Activated T-cell treated with anti-CD3 and anti-CD28 coated beads for 48 hours (primary cell): ENCODE data around the gene MARK3.

Experiments used
- DNase-seq: peaks from one replicate; pipeline ENCODE4 v3.0.0-alpha.2; 2020; ENCODE audit warnings: low read depth

The MARK3 gene

DNA sequence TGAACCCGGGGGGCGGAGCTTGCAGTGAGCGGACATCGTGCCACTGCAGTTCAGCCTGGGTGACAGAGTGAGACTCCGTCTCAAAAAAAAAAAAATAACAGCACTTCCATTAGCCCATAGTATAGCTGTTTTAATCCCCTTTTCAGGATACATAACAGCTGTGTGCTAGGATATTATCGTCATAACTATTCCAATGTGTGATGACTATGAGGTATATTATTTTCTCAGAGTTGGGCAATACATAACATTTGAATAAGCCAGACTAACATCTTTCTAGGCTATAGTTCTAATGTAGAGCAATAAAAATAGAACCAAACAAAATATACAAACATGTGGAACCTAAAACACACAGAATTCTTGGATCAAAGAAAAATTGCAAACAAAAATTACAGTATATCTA, 57.1 kb downstream of the MARK3 start:
- no peak for DNase-seq

GRCh38 chr14:103443111-103443510, 57.9 kb downstream of the MARK3 start:
- no peak for DNase-seq

DNA sequence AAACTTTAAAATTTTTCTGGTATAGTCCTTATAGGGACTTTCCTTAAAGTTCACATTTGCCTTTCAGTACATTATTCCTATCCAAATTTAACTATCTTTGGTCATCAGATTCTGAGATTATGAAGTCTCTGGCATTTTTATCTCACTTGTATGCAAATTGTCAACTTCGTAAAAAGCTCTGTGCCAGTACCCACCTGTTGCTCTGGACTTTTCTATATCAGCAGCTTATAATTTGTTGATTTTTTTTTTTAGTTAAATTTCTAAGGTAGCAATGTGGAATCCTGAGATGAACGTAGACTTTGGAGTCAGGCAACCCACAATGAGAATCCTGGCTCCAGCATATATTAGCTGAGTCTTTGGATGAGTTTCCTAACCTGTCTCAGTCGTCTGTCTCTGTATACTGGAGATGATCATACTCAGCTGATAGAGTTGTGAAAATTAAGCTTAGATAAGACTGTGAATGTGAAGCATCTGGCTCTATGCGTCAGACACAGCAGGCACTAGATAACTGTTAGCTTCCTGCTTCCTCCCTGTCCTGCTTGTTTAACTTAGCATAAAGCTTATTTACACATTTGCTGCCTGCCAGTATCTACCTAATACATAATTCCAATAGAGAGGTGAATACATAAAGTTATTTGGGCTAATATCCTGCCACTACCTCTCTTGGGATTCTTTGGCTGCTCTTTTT, 59.8 kb downstream of the MARK3 start:
- DNase-seq = no peak

DNA sequence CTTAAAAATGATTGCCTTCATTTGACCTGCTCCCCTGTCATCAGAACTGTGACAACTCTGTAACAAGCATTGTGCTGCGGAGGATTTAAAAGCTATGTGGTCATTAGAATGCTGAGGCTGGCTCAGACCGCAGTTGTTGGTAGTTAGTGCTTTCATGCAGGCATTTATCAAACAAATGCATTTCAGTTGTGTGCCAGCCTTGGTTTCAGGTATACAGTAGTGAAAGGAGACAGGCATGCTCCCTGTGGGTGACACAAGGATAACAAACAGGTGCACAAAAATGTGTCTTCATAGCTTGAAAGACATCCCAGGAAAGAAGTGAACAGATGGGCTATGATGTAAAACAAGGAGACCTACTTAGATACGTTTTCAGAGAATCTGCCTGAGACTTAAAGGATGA, 60.6 kb downstream of the MARK3 start:
- no peak for DNase-seq

DNA sequence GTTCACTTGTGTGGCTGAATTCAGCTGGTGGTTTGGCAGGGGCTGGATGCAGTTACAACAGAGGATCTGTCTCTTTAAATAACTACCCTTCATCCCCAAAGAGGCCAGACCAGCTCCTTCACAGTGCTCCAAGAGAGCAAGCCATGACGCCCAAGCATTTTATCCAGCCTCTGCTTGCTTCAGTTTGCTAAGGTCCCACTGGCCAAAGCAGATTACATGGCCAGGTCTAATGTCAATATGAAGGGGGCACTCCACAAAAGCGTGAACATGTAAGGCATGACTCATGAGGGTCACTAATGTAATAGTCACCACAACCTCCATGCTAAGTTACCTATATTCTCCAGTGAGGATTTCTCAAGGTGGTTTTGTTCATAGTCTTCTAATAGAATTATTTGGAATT, 62.9 kb downstream of the MARK3 start:
- no peak for DNase-seq

- no peak for DNase-seq
Observed at GRCh38 chr14:103449634-103450161, 64.5 kb downstream of the MARK3 start.

- no peak for DNase-seq
Observed at GRCh38 chr14:103450416-103450815, 65.2 kb downstream of the MARK3 start.

DNA sequence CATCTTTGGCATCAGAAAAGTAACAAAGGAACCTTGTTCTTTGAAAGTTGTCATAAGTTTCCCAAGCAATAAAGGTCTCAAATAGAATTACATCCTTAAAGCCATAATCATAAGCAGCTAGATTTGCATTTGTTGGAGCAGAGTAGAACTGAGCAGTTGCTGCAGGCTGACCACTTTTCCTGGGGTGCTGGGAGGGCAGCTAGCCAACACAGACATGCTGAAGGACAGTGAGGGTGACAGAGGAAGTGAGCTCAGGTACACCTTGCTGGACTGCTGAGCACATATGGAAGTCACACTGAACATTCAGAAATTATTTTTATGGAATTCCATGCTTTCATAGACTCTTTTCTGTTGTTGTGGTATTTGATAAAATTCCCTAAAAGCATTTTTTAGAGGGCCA, 66.2 kb downstream of the MARK3 start:
- no peak for DNase-seq

GRCh38 chr14:103453791-103454190, 68.6 kb downstream of the MARK3 start:
- DNase-seq = no peak

- DNase-seq = no peak
Observed at GRCh38 chr14:103456167-103456835, 71.1 kb downstream of the MARK3 start.

- DNase-seq = no peak
Observed at GRCh38 chr14:103460415-103460814, 75.2 kb downstream of the MARK3 start.

DNA sequence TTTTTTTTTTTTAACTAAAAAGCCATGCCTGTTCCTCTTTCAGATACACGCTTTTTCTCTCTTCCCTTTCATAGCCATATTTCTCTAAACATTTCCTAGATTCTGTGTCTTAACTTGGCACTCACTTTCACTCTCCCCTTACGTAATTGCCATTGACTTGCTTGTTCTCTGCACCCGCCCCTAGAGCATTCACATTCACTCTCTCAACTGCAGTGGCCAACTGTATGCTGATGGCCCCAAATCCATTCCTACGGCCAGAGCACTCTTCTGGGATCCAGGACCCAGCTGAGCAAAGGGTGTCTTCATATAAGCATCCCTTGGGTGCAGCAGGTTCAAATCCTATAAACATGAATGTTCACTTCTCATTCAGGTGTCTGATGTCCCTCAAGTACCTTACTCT, 77.9 kb downstream of the MARK3 start:
- no peak for DNase-seq

DNA sequence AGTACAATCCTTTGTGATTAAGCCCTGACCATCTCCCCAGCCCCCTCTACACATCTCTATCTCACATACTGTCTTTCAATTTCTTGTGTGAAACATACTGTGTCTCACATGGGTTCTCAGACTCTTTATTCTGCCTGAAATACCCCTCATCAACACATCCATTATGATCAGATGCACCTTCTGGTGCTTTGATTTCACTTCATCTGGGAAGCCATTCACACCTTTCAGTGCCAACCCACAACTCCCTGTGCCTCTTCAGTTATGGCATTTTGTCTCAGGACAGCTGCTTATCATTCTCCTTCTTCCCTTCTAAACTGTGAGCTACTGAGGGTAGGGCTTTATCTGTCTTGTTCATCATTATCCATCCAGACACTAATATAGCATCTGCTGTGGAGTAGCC, 78.6 kb downstream of the MARK3 start:
- no peak for DNase-seq

DNA sequence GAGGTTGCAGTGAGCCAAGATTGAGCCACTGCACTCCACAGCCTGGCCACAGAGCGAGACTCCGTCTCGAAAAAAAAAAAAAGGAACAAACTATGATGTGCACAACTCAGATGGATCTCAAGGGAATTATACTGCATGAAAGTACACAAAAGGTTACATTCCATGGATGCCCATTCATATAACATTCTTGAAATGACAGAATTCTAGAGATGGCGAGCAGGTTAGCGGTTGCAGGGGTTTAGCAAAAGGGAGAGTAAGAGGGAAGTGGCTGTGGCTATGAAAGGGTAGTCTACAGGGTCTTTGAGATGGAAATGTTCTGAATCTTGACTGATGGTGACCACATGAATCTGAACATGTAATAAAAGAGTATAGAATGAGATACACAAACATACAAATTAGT, 87.7 kb downstream of the MARK3 start:
- no peak for DNase-seq

GRCh38 chr14:103474893-103475292, 89.7 kb downstream of the MARK3 start:
- no peak for DNase-seq

GRCh38 chr14:103476065-103476464, 90.8 kb downstream of the MARK3 start:
- no peak for DNase-seq

GRCh38 chr14:103476631-103477030, 91.4 kb downstream of the MARK3 start:
- no peak for DNase-seq

DNA sequence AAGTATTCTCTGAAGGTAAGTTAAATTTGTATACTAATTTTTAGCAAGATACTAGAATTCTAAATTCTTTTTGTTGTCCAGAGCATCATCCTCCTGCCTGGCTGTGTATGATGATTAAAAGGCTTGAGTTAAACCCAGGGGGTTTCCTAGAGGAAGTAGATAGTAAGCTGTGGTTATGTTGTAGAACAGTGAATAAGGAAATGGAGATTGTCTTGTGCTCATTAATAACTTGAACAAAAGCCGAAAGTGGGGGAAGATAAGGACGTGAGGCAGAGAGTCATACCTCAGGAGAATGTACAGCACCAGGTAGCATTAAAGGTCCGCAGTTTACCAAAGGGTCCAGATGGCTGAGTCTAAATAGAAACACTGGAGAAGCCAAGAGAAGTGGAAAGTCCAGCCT, 95.4 kb downstream of the MARK3 start:
- DNase-seq = no peak

DNA sequence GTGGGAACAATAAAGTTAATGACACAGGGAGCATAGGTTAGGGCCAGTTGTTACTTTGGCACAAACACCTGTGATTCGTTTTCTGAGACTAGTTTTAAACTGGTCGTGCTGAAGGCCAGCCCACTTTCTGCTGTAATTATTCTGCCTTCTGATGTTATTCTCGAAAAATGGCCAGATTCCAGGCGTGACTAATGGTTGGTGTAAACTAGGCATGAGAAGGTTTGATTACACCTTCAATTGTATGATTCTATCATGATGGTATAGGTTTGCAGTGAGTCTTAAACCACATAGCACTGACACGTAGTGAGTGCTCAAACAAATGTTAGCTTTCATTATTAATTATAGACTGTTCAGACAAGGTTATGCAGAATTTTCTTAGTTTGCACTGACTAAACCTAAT, 98.4 kb downstream of the MARK3 start:
- DNase-seq = no peak

- no peak for DNase-seq
Observed at GRCh38 chr14:103485504-103485903, 100.3 kb downstream of the MARK3 start.

GRCh38 chr14:103488071-103488470, 102.9 kb downstream of the MARK3 start:
- no peak for DNase-seq

GRCh38 chr14:103488960-103489359, 103.7 kb downstream of the MARK3 start:
- DNase-seq = no peak

DNA sequence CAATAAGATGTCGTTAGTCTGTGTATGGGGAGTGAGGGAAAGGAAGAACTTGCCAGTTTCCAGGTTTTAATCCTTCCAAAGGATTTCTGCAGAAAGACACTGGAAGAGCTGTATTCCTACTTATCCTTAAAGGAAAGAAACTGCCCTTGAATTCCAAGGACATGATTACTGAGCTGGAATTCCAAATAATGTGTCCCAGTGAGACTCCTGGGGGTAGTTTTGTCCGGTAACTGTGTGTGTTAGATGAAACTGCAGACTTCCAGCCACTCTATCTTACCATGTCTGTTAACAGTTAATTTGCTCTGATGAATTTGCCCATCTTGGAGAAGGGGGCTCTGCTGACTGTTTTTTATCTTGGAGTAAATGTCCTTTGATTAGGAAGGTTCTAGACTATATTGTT, 104.4 kb downstream of the MARK3 start:
- DNase-seq = no peak

GRCh38 chr14:103491691-103492090, 106.5 kb downstream of the MARK3 start:
- DNase-seq = no peak
